T47D (cell line): Measurements from ENCODE around the gene SPDYE6.
"Not testable (repeated sequence)": the region's sequence is repeated elsewhere in the genome, so short reads cannot be mapped to it uniquely, and the experiment has no call there.

Experiments used
- DNase-seq, 2 experiments: peaks; one replicate each; pipeline versions ENCODE4 v3.0.0 to v3.0.0-alpha.2; 2011 to 2012; ENCODE audit warnings: low read depth in 1 of 2, low spot score in 1 of 2
- JUND ChIP-seq: IDR thresholded peaks from 2 replicates; pipeline ENCODE4 v1.6.1; 2012; ENCODE audit warnings: low read depth
- in situ Hi-C: cut with HindIII; loops from 2 replicates; pipeline ENCODE4 v1.10.0; 2016; ENCODE audit warnings: low sequenced_read_pairs, low pct_unique_long_range_greater_than_20kb

The SPDYE6 gene

DNA sequence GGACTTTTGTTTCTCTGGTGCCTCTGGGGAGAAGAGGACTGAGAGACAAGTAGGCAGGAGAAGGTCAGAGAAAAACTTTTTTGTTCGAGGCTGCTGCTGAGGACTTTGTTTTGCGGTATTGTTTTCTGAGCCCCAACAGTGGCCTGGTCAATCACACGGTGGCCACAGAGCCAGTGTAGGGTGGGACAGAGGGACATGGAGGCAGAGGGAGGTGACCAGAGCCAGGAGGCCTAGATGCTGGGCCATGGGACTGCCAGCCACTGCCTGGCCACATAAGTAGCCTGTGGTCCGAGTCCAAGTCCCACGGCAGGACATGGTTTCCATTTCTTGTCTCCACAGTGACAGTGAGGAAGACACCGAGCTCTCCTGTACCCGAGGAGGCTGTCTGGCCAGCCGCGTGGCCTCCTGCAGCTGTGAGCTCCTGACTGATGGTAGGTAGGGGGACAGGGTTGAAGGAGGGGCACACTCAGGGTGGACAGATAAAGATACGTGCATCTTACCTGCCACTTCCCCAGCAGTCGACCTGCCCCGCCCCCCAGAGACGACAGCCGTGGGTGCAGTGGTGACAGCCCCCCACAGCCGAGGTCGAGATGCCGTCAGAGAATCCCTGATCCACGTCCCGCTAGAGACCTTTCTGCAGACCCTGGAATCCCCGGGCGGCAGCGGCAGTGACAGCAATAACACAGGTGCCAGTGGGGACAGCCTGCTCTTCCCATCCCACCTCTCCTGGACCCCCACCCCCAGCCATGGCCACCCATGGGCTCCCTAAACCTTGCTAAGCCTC, 42.1 kb downstream of the SPDYE6 start:
- no peak for TF ChIP-seq JUND
- no peak for DNase-seq
- in situ Hi-C loops, result no loop called here

DNA sequence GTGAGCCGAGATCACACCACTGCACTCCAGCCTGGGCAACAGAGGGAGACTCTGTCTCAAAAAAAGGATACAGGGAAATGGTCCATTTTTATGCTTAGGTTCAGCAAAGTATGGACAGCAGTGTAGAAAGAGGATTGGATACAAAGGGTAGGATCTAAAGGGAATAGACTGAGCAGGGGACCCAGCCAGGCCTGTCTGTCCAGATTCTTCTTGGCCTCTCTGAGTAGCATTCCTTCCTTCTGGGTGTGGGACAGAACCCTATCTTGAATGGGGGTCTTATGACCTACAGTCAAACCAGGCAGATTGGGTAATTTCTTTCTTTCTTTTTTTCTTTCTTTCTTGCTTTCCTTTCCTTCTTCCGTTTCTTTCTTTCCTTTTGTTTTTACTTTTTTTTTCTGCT, 43.9 kb downstream of the SPDYE6 start:
- TF ChIP-seq JUND, result no peak
- DNase-seq, result no peak
- in situ Hi-C loops, result no loop called here

DNA sequence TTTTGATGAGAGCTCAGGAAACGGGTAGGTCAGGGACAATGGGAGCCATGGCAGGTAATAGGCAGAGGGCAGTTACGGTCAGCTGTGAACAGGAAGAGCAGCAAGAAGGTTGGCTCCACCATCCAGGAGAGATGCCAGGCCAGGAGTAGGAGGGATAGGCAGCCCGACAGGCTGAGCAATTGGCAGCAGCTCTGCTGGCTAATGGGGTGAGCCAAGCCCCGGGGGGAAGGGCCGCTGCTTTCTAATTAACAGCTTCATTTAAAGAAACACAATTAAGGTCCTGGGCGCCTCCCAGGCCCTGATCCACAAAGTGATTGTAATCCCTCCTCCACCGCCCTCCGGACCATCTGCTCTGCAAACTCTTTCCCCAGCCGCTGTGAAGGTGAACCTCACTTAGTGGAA, 45.8 kb downstream of the SPDYE6 start:
- in situ Hi-C loops, result no loop called here
- TF ChIP-seq JUND, result no peak
- no peak for DNase-seq

DNA sequence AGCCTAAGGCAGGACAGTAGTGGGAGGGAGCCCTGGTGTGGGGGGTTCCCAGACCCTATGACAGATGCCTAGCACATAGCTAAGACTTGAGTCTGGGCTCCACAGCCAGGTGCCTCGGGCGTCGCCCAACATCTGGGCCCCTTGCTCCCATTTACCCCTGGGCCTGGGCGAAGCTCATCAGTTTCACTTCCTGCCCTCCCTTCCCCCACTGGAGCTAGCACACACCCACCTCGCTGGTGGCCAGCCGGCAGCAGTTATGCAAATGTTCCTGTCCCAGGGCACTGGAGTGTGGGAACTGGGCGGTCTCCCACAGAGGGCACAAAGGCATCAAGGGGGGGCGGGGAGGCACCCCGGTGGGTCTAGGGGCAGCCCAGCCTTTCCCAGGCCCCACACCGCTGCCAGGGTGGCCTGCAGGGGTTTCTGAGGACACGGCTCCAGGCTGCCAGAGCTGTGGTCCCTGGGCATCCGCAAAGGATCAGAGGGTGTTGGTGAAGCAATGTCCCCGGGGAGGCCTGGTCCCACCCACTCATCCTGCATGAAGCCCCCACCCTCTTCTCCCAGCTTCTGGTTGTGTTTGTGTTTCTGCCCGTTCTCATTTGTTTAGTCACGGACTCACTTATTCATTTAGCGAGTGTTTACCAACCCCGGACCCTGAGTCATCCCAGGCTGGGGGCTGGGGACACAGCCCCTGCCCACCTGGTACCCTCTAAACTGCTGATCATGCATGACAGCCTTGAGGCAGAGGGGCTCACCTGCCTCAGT, 49.1 kb downstream of the SPDYE6 start:
- DNase-seq, result no peak
- TF ChIP-seq JUND, result no peak
- in situ Hi-C loops, result no loop called here

DNA sequence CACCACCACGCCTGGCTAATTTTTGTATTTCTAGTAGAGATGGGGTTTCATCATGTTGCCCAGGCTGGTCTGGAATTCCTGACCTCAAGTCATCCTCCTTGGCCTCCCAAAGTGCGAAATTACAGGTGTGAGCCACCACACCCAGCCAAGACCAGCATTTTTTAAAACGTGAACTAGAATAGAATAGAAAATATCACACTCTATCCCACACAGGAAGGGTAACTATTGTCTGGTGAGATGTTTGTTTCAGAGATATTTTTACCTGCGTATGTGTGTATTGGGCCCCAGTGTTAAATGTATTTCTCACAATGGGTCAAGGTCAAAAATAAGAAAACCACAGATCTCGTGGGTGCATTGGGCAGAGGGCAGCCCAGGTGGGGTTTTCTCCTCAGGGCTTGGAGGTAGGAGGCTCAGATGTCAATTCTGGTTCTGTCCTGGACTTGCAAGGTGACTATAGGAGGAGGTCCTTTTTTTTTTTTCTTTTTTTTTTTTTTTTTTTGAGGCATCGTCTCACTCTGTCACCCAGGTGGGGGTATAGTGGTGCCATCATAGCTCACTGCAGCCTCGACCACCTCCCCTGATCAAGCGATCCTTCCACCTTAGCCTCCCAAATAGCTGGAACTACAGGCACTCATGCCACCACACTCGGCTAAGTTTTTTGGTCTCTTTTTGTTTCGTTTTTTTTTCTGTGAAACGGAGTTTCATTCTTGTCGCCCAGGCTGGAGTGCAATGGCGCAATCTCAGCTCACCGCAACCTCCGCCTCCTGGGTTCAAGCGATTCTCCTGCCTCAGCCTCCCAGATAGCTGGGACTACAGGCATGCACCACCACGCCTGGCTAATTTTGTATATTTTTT, 50.6 kb downstream of the SPDYE6 start:
- TF ChIP-seq JUND, result no peak

DNA sequence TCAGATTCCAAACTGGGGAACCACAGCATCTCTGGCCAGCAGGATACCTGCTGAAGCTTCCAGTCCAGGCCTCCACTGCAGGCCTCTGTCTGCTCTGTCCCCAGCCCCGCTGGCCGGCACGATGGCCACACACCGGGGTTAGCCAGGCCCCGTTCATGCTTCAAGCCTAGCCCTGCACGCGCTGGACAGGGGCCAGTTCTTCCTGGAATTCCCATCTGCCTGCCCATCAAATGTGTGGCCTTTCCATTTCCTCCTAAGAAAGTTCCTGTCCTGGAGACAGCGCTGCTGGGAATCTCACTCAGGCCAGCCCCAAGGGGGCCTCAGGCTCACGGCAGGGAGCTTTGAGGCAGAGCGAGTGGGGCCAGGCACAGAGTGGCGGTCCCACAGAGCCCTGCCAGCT, 51.6 kb downstream of the SPDYE6 start:
- in situ Hi-C loops, result no loop called here
- no peak for TF ChIP-seq JUND
- DNase-seq, result no peak

More for the DNA sequence above, 50.6 kb downstream of the SPDYE6 start:
- in situ Hi-C loops, result no loop called here
- DNase-seq, result no peak

DNA sequence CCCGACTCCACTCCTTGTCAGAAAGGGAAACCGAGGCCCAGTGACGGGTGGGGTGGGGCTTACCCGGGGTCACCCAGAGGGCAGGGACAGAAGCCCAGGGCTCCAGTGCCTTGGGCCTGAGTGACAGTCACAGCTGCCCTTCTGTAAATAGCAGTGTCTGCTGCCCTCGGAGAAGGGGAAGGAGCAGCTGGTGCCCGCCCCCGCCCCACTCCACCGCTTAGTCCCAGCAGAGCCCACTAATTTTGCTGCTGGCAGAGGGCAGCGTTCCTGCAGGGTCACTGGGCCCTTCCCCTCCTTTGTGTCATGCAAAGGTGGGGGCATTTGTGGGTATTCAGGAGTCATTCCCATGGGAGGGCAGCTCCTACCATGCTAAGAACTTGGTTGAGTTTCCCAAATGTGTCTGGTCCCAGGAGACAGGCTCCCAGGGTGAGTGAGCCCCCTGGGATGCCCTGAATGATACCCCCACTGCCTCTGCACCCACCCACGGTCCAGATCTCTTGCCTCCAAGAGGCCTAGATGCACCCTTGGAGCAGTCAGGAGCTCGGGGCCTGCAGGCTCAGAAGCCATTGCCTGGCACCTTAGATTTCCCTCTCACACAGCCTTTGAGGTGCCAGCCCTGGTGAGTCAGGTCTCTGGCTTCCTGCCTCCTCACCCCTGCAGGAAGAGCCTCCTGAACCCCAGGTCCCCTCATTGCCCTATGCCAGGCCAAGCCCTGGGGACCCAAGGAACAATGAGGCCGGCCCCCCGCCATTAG, 52.4 kb downstream of the SPDYE6 start:
- in situ Hi-C loops, result no loop called here
- TF ChIP-seq JUND, result no peak
- DNase-seq, result no peak

DNA sequence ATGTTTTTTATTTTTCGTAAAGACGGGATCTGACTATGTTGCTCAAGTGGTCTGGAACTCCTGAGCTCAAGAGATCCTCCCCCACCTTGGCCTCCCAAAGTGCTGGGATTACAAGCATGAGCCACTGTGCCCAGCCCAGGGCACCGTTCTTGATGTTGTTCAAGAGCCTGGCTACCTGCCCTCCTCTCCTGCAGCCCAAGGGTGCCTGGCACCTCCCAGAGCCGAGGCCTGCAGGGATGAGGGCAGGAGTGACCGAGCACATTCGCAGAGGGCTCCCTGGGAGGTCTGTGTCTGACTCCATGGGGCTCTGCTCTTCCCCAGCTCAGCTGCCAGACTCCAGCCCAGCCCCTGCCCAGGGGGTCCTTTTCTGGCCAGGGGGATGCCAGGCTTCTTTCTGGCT, 54.2 kb downstream of the SPDYE6 start:
- DNase-seq, result no peak
- in situ Hi-C loops, result no loop called here
- no peak for TF ChIP-seq JUND

DNA sequence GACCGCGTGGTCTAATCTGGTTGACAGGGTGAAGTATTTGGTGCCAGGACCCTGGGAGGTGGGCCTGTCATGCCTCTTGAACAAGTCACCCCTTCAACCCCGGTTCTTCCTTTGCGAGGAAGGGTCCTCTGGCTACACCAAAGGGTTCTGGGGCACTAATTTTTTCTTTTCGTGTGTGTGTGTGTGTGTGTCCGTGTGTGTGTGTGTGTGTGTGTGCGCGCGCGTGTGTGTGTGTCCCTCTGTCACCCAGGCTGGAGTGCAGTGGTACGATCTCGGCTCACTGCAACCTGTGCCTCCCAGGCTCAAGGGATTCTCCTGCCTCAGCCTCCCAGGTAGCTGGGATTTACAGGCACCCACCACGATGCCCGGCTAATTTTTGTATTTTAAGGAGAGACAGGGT, 54.9 kb downstream of the SPDYE6 start:
- DNase-seq, in situ Hi-C loops: not testable (repeated sequence)

DNA sequence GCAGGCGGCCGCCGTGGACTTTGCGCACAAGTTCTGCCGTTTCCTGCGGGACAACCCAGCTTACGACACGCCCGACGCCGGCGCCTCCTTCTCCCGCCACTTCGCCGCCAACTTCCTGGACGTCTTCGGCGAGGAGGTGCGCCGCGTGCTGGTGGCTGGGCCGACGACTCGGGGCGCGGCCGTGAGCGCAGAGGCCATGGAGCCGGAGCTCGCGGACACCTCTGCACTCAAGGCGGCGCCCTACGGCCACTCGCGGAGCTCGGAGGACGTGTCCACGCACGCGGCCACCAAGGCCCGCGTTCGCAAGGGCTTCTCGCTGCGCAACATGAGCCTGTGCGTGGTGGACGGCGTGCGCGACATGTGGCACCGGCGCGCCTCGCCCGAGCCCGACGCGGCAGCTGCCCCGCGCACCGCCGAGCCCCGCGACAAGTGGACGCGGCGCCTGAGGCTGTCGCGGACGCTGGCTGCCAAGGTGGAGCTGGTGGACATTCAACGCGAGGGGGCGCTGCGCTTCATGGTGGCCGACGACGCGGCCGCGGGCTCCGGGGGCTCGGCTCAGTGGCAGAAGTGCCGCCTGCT, 55.5 kb downstream of the SPDYE6 start:
- in situ Hi-C loops, result no loop called here
- no peak for DNase-seq
- no peak for TF ChIP-seq JUND

DNA sequence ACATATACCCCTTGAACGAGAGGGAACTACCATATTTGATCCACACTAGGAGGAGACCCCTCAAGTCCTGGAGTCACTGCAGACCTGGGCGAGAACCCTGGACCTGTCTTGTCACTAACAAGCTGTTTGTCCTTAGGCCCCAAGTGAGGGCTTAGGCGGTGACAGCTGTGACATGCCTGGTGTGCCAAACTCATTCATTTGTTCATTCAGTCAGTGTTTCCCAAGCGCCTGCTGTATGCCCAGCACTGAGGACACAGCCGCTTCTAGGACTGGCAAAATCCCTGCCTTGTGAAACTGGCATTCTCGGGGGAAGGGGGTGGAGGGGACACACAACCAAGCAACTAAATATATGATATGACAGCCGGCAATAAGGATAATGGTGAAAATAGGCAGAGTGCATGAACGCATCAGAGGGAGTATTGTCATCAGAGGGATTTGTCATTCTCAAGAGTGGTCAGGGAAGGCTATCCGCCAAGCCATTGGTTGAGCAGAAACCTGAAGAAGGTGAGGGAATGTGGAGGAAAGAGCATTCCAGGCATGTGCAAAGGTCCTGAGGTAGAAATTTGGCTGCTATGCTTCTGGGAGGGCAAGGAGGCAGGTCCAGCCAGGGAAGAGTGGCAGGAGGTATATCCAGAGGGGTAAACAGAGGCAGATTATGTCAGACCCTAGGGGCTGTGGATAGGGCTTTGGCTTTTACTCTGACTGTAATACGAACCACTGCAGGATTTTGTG, 58.6 kb downstream of the SPDYE6 start:
- TF ChIP-seq JUND, result no peak

More for the DNA sequence above, 58.6 kb downstream of the SPDYE6 start:
- in situ Hi-C loops, result no loop called here
- DNase-seq, result no peak
